GM23338 (cell line): Measurements from ENCODE around the gene NCOA6. TPM values are rescaled to one million over a fixed set of nuclear protein-coding genes. Genes with fewer than 3 reads are reported as not detected.

Source experiments
- ATAC-seq: fragments of 200-7000 bp; cut with Tn5 transposase; 3 replicates; pipeline ENCODE4 v1.9.1; 2020
- DNase-seq: peaks from one replicate; pipeline ENCODE4 v3.0.0-alpha.2; 2015; ENCODE audit warnings: low spot score
- H2AFZ ChIP-seq: fragments of 200-600 bp; sonication (generic); 2 replicates; pipeline ENCODE4 v1.8.0; 2016; ENCODE audit warnings: antibody characterized with exemption, mild to moderate bottlenecking, moderate library complexity
- H3F3A ChIP-seq: fragments of 200-600 bp; sonication (generic); replicated peaks from 2 replicates; pipeline ENCODE4 v1.8.0; 2017; ENCODE audit warnings: antibody characterized with exemption, mixed run types, low read depth
- H3K27ac ChIP-seq: fragments of 200-600 bp; sonication (generic); 2 replicates; pipeline ENCODE4 v1.6.1; 2016; ENCODE audit warnings: low read depth
- H3K27me3 ChIP-seq: fragments of 200-600 bp; sonication (generic); 2 replicates; pipeline ENCODE4 v1.8.0; 2016; ENCODE audit warnings: mild to moderate bottlenecking, mixed run types, moderate library complexity; ENCODE audit not compliant: insufficient read depth
- H3K36me3 ChIP-seq: fragments of 200-600 bp; sonication (generic); 2 replicates; pipeline ENCODE4 v1.8.0; 2016; ENCODE audit warnings: mild to moderate bottlenecking; ENCODE audit not compliant: insufficient read depth
- H3K4me1 ChIP-seq: fragments of 200-600 bp; sonication (generic); 2 replicates; pipeline ENCODE4 v1.8.0; 2016; ENCODE audit warnings: mild to moderate bottlenecking, moderate library complexity; ENCODE audit not compliant: insufficient read depth
- H3K4me2 ChIP-seq: fragments of 200-600 bp; sonication (generic); 2 replicates; pipeline ENCODE4 v1.7.1; 2017; ENCODE audit warnings: mixed run types
- H3K4me3 ChIP-seq: fragments of 200-600 bp; sonication (generic); 2 replicates; pipeline ENCODE4 v1.6.1; 2016; ENCODE audit warnings: mixed run types
- H3K79me2 ChIP-seq: fragments of 200-600 bp; sonication (generic); replicated peaks from 2 replicates; pipeline ENCODE4 v1.8.0; 2017; ENCODE audit warnings: mild to moderate bottlenecking; ENCODE audit not compliant: insufficient read depth
- H3K9me2 ChIP-seq: fragments of 200-600 bp; sonication (generic); 2 replicates; pipeline ENCODE4 v1.8.0; 2017; ENCODE audit not compliant: insufficient read depth
- H4K20me1 ChIP-seq: fragments of 200-600 bp; sonication (generic); replicated peaks from 2 replicates; pipeline ENCODE4 v1.8.0; 2017; ENCODE audit warnings: mild to moderate bottlenecking; ENCODE audit not compliant: insufficient read depth
- H3K27ac Mint-ChIP-seq: 2 replicates; pipeline ENCODE4 v1.8.0; 2020; ENCODE audit warnings: inconsistent platforms, mild to moderate bottlenecking, moderate library complexity, mixed read lengths
- H3K27me3 Mint-ChIP-seq: 3 replicates; pipeline ENCODE4 v1.8.0; 2022; ENCODE audit warnings: low read depth, mild to moderate bottlenecking, moderate library complexity, mixed read lengths, inconsistent platforms; ENCODE audit not compliant: insufficient read depth, poor library complexity
- H3K36me3 Mint-ChIP-seq: 3 replicates; pipeline ENCODE4 v1.8.0; 2021; ENCODE audit warnings: low read depth, mild to moderate bottlenecking, inconsistent platforms, moderate library complexity, mixed read lengths
- H3K4me1 Mint-ChIP-seq: 3 replicates; pipeline ENCODE4 v1.8.0; 2020; ENCODE audit warnings: mild to moderate bottlenecking, inconsistent platforms, mixed read lengths
- H3K4me3 Mint-ChIP-seq: 3 replicates; pipeline ENCODE4 v1.8.0; 2021; ENCODE audit warnings: moderate library complexity, mild to moderate bottlenecking, inconsistent platforms, mixed read lengths
- H3K9me3 Mint-ChIP-seq: 3 replicates; pipeline ENCODE4 v1.8.0; 2020; ENCODE audit warnings: moderate library complexity, mild to moderate bottlenecking, inconsistent platforms, mixed read lengths
- CREB1 ChIP-seq: fragments of 250-450 bp; sonication (Bioruptor Pico); IDR thresholded peaks from 2 replicates; pipeline ENCODE4 v1.5.0; 2020; ENCODE audit warnings: low read depth, mild to moderate bottlenecking, moderate library complexity
- EZH2 ChIP-seq: fragments of 200-600 bp; sonication (generic); IDR thresholded peaks from one replicate; pipeline ENCODE4 v1.8.0; 2017; ENCODE audit warnings: antibody characterized with exemption, mild to moderate bottlenecking, low read depth; ENCODE audit not compliant: unreplicated experiment
- EZH2phosphoT487 ChIP-seq: fragments of 200-600 bp; sonication (generic); IDR thresholded peaks from one replicate; pipeline ENCODE4 v1.8.1; 2018; ENCODE audit warnings: antibody characterized with exemption; ENCODE audit not compliant: unreplicated experiment
- JUNB ChIP-seq: IDR thresholded peaks from one replicate; pipeline ENCODE4 v1.6.1; 2016; ENCODE audit warnings: antibody characterized with exemption; ENCODE audit not compliant: unreplicated experiment
- NANOG ChIP-seq: IDR thresholded peaks from 2 replicates; pipeline ENCODE4 v1.6.1; 2016; ENCODE audit warnings: antibody characterized with exemption, borderline replicate concordance
- POLR2AphosphoS5 ChIP-seq: IDR thresholded peaks from 2 replicates; pipeline ENCODE4 v1.6.1; 2016; ENCODE audit warnings: antibody characterized with exemption, low read depth
- STAT1 ChIP-seq: IDR thresholded peaks from one replicate; pipeline ENCODE4 v1.6.1; 2016; ENCODE audit warnings: antibody characterized with exemption; ENCODE audit not compliant: unreplicated experiment
- ZNF114 ChIP-seq: fragments of 250-450 bp; sonication (Bioruptor Pico); IDR thresholded peaks from 2 replicates; pipeline ENCODE4 v1.5.0; 2020; ENCODE audit warnings: mild to moderate bottlenecking, moderate library complexity
- ZNF331 ChIP-seq: fragments of 250-450 bp; sonication (Bioruptor Pico); IDR thresholded peaks from 2 replicates; pipeline ENCODE4 v1.5.0; 2020; ENCODE audit warnings: low read depth, mild to moderate bottlenecking, moderate library complexity
- polyA plus RNA-seq: library from polyadenylated mRNA; unstranded; fragments of >200 nt; fragmentation: Nextera tagmentation; extraction: Ambion mirVana; gene quantifications from 2 replicates; pipeline ENCODE4 v1.2.1, GENCODE V29; 2016
- total RNA-seq: library from RNA; depleted of rRNA; stranded (reverse); fragments of >200 nt; shearing (Covaris generic); gene quantifications from 2 replicates; pipeline ENCODE4 v1.2.3, GENCODE V29; 2014
- TF ChIP-seq, protein P1 (sequence below): IDR thresholded peaks from one replicate; pipeline ENCODE4 v1.6.1; 2018; ENCODE audit warnings: antibody characterized with exemption; ENCODE audit not compliant: unreplicated experiment
- TF ChIP-seq, protein P2 (sequence below), 2 experiments: fragments of 200-600 bp in 1 of 2; sonication (generic) in 1 of 2; conservative IDR thresholded peaks; 2 replicates each; pipeline versions ENCODE4 v1.5.1 to v1.6.1; 2016 to 2017; ENCODE audit warnings: antibody characterized with exemption in 2 of 2, low read depth in 2 of 2, mild to moderate bottlenecking in 2 of 2, moderate library complexity in 1 of 2
- TF ChIP-seq, protein P3 (sequence below): fragments of 250-450 bp; sonication (Bioruptor Pico); IDR thresholded peaks from 2 replicates; pipeline ENCODE4 v1.5.0; 2020; ENCODE audit warnings: mild to moderate bottlenecking, moderate library complexity
- TF ChIP-seq, protein P4 (sequence below): IDR thresholded peaks from 2 replicates; pipeline ENCODE4 v1.6.1; 2016; ENCODE audit warnings: antibody characterized with exemption

The NCOA6 gene
- total and polyA plus RNA-seq, 2 experiments from 2014 or later = 10.6 to 17.4 TPM

DNA sequence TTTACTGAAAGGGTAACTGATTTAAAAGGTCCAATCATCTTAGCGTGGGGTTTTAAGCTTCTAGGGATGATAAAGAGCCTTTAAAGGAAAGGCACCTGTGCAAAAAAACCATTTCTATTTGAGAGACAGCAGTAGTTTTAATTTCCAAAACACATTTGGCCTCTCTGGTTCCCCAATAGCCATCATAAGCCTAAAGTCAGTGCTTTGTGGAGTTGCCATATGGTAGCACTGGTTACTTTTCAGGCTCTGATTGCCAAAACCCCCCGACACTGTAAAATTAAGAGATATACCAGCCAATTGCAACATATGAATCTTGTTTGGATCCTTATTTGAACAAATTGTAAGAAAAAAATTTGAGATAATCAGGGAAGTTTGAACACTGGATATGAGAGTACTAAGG, 76.7 kb downstream of the NCOA6 start:
- DNase-seq (no peak), ATAC-seq (no peak)
- H3K79me2 ChIP-seq = no peaks in the 10 kb centered on the region
- no peaks in the 10 kb centered on the region for H3K27me3 Mint-ChIP-seq
- H2AFZ ChIP-seq = no peak overlapping the region
- H3K9me2 ChIP-seq = no peaks in the 10 kb centered on the region
- no peaks in the 10 kb centered on the region; the same call in 2 of the 3 replicates for H3K4me1 Mint-ChIP-seq
- no peaks in the 10 kb centered on the region for H3F3A ChIP-seq
- H3K4me1 ChIP-seq = no peaks in the 10 kb centered on the region
- H3K36me3 Mint-ChIP-seq = no peaks in the 10 kb centered on the region; the same call in 2 of the 3 replicates
- no peaks in the 10 kb centered on the region for H3K9me3 Mint-ChIP-seq
- H3K4me3 ChIP-seq = no peak overlapping the region
- no peak overlapping the region for H3K4me2 ChIP-seq
- no peak for TF ChIP-seq STAT1
- TF ChIP-seq, protein P1, sequence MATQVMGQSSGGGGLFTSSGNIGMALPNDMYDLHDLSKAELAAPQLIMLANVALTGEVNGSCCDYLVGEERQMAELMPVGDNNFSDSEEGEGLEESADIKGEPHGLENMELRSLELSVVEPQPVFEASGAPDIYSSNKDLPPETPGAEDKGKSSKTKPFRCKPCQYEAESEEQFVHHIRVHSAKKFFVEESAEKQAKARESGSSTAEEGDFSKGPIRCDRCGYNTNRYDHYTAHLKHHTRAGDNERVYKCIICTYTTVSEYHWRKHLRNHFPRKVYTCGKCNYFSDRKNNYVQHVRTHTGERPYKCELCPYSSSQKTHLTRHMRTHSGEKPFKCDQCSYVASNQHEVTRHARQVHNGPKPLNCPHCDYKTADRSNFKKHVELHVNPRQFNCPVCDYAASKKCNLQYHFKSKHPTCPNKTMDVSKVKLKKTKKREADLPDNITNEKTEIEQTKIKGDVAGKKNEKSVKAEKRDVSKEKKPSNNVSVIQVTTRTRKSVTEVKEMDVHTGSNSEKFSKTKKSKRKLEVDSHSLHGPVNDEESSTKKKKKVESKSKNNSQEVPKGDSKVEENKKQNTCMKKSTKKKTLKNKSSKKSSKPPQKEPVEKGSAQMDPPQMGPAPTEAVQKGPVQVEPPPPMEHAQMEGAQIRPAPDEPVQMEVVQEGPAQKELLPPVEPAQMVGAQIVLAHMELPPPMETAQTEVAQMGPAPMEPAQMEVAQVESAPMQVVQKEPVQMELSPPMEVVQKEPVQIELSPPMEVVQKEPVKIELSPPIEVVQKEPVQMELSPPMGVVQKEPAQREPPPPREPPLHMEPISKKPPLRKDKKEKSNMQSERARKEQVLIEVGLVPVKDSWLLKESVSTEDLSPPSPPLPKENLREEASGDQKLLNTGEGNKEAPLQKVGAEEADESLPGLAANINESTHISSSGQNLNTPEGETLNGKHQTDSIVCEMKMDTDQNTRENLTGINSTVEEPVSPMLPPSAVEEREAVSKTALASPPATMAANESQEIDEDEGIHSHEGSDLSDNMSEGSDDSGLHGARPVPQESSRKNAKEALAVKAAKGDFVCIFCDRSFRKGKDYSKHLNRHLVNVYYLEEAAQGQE = no peak
- no peak for TF ChIP-seq EZH2
- TF ChIP-seq, protein P2, sequence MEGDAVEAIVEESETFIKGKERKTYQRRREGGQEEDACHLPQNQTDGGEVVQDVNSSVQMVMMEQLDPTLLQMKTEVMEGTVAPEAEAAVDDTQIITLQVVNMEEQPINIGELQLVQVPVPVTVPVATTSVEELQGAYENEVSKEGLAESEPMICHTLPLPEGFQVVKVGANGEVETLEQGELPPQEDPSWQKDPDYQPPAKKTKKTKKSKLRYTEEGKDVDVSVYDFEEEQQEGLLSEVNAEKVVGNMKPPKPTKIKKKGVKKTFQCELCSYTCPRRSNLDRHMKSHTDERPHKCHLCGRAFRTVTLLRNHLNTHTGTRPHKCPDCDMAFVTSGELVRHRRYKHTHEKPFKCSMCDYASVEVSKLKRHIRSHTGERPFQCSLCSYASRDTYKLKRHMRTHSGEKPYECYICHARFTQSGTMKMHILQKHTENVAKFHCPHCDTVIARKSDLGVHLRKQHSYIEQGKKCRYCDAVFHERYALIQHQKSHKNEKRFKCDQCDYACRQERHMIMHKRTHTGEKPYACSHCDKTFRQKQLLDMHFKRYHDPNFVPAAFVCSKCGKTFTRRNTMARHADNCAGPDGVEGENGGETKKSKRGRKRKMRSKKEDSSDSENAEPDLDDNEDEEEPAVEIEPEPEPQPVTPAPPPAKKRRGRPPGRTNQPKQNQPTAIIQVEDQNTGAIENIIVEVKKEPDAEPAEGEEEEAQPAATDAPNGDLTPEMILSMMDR (conservative IDR thresholded peaks at IDR 0.05; ENCODE audit: low read depth in 2 of 2) = no peak
- TF ChIP-seq POLR2AphosphoS5 = no peak
- TF ChIP-seq, protein P3, sequence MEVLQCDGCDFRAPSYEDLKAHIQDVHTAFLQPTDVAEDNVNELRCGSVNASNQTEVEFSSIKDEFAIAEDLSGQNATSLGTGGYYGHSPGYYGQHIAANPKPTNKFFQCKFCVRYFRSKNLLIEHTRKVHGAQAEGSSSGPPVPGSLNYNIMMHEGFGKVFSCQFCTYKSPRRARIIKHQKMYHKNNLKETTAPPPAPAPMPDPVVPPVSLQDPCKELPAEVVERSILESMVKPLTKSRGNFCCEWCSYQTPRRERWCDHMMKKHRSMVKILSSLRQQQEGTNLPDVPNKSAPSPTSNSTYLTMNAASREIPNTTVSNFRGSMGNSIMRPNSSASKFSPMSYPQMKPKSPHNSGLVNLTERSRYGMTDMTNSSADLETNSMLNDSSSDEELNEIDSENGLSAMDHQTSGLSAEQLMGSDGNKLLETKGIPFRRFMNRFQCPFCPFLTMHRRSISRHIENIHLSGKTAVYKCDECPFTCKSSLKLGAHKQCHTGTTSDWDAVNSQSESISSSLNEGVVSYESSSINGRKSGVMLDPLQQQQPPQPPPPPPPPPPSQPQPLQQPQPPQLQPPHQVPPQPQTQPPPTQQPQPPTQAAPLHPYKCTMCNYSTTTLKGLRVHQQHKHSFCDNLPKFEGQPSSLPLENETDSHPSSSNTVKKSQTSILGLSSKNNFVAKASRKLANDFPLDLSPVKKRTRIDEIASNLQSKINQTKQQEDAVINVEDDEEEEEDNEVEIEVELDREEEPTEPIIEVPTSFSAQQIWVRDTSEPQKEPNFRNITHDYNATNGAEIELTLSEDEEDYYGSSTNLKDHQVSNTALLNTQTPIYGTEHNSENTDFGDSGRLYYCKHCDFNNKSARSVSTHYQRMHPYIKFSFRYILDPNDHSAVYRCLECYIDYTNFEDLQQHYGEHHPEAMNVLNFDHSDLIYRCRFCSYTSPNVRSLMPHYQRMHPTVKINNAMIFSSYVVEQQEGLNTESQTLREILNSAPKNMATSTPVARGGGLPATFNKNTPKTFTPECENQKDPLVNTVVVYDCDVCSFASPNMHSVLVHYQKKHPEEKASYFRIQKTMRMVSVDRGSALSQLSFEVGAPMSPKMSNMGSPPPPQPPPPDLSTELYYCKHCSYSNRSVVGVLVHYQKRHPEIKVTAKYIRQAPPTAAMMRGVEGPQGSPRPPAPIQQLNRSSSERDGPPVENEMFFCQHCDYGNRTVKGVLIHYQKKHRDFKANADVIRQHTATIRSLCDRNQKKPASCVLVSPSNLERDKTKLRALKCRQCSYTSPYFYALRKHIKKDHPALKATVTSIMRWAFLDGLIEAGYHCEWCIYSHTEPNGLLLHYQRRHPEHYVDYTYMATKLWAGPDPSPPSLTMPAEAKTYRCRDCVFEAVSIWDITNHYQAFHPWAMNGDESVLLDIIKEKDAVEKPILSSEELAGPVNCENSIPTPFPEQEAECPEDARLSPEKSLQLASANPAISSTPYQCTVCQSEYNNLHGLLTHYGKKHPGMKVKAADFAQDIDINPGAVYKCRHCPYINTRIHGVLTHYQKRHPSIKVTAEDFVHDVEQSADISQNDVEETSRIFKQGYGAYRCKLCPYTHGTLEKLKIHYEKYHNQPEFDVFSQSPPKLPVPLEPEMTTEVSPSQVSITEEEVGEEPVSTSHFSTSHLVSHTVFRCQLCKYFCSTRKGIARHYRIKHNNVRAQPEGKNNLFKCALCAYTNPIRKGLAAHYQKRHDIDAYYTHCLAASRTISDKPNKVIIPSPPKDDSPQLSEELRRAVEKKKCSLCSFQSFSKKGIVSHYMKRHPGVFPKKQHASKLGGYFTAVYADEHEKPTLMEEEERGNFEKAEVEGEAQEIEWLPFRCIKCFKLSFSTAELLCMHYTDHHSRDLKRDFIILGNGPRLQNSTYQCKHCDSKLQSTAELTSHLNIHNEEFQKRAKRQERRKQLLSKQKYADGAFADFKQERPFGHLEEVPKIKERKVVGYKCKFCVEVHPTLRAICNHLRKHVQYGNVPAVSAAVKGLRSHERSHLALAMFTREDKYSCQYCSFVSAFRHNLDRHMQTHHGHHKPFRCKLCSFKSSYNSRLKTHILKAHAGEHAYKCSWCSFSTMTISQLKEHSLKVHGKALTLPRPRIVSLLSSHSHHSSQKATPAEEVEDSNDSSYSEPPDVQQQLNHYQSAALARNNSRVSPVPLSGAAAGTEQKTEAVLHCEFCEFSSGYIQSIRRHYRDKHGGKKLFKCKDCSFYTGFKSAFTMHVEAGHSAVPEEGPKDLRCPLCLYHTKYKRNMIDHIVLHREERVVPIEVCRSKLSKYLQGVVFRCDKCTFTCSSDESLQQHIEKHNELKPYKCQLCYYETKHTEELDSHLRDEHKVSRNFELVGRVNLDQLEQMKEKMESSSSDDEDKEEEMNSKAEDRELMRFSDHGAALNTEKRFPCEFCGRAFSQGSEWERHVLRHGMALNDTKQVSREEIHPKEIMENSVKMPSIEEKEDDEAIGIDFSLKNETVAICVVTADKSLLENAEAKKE (CRISPR knock-in tag) = no peak
- TF ChIP-seq CREB1 (CRISPR knock-in tag) = no peak
- TF ChIP-seq EZH2phosphoT487 = no peak
- TF ChIP-seq ZNF114 = no peak
- no peak for TF ChIP-seq NANOG
- TF ChIP-seq, protein P4, sequence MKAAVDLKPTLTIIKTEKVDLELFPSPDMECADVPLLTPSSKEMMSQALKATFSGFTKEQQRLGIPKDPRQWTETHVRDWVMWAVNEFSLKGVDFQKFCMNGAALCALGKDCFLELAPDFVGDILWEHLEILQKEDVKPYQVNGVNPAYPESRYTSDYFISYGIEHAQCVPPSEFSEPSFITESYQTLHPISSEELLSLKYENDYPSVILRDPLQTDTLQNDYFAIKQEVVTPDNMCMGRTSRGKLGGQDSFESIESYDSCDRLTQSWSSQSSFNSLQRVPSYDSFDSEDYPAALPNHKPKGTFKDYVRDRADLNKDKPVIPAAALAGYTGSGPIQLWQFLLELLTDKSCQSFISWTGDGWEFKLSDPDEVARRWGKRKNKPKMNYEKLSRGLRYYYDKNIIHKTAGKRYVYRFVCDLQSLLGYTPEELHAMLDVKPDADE = no peak
- no peak for TF ChIP-seq ZNF331
- TF ChIP-seq JUNB = no peak
- no peaks in the 10 kb centered on the region for H3K36me3 ChIP-seq
- no peaks in the 10 kb centered on the region for H4K20me1 ChIP-seq
- no peaks in the 10 kb centered on the region for H3K27me3 ChIP-seq
- no peak overlapping the region for H3K27ac Mint-ChIP-seq
- no peak overlapping the region for H3K27ac ChIP-seq
- H3K4me3 Mint-ChIP-seq = no peak overlapping the region
